ENCODE results near the gene MS4A14. TPM values are rescaled to one million over a fixed set of nuclear protein-coding genes. Genes with fewer than 3 reads are reported as not detected.

Gene MS4A14
- total and polyA plus RNA-seq, 2 of the 8 experiments (the other 6 are each of a cell fraction or from before 2014, with no cell fraction given): not detected

- Histone ChIP-seq H3K4me2 (ENCODE audit: insufficient read depth in 1 of 2, low read depth in 2 of 2, low read length in 2 of 2) (no peak overlapping the region), H3K79me1 (ENCODE audit: low read depth, low read length) (no peaks in the 10 kb centered on the region), H4K5ac (ENCODE audit: insufficient read length, low read depth, low read length) (no peak overlapping the region), H3K4me1 (replicated peaks in 1 of 4; ENCODE audit: control insufficient read depth in 3 of 4, insufficient read depth in 4 of 4, low read length in 3 of 4) (no peaks in the 10 kb centered on the region), H3K56ac (replicated peaks; ENCODE audit: insufficient read length, low read depth, low read length) (no peak overlapping the region), H2AFZ (ENCODE audit: low read length) (no peak overlapping the region), H3K9me3 (ENCODE audit: insufficient read depth in 2 of 2, low read depth in 1 of 2, low read length in 1 of 2) (no peaks in the 10 kb centered on the region), H3K14ac (ENCODE audit: insufficient read length) (no peak overlapping the region), H3K36me3 (ENCODE audit: control insufficient read depth in 2 of 4, insufficient read depth in 4 of 4, low read length in 3 of 4) (no peaks in the 10 kb centered on the region), H2BK5ac (ENCODE audit: low read depth, low read length) (no peak overlapping the region), H2BK15ac (ENCODE audit: low read length) (no peak overlapping the region), H3K9ac (replicated peaks in 1 of 4; ENCODE audit: extremely low read depth in 1 of 4, low read depth in 3 of 4, low read length in 3 of 4) (no peak overlapping the region), H4K20me1 (replicated peaks in 1 of 2; ENCODE audit: control insufficient read depth in 1 of 2, insufficient read depth in 2 of 2, low read length in 2 of 2) (no peaks in the 10 kb centered on the region), H2BK12ac (ENCODE audit: low read depth, low read length) (no peak overlapping the region), H3K4me3 (ENCODE audit: extremely low read depth in 1 of 4, insufficient read depth in 2 of 4, low read depth in 3 of 4, low read length in 4 of 4) (no peak overlapping the region), H4K8ac (ENCODE audit: extremely low read depth, insufficient read depth, low read length) (no peak overlapping the region), H3K27ac (ENCODE audit: low read depth, low read length) (no peak overlapping the region), H2BK120ac (replicated peaks; ENCODE audit: low read depth, low read length) (no peak overlapping the region), H2AK5ac (ENCODE audit: low read depth, low read length) (no peak overlapping the region), H3K23me2 (ENCODE audit: low read depth, low read length) (no peaks in the 10 kb centered on the region), H3K27me3 (replicated peaks in 1 of 4; ENCODE audit: control insufficient read depth in 3 of 4, extremely low read depth in 1 of 4, insufficient read depth in 3 of 4, low read length in 3 of 4) (no peaks in the 10 kb centered on the region), H3K4ac (replicated peaks; ENCODE audit: insufficient read length, low read depth, low read length) (no peak overlapping the region), H3K18ac (ENCODE audit: extremely low read depth, low read length) (no peak overlapping the region), H2BK20ac (ENCODE audit: low read length) (no peak overlapping the region), H3K23ac (ENCODE audit: insufficient read length) (no peak overlapping the region), H3K79me2 (ENCODE audit: control insufficient read depth in 1 of 2, insufficient read depth in 2 of 2, low read length in 2 of 2) (no peaks in the 10 kb centered on the region), H4K91ac (replicated peaks; ENCODE audit: insufficient read length, low read length) (no peak overlapping the region)
- no peak for FAIRE-seq
- POLR2A ChIA-PET (ENCODE audit: partially characterized antibody): no interaction called here
- CTCF ChIA-PET (ENCODE audit: partially characterized antibody): interaction anchor here (0.9 to 1.3 kb wide), 3 partner anchors 27 to 228 kb away, joined by 3 to 4 read pairs (median 3); no protein-coding TSS in a partner anchor
- DNase-seq (ENCODE audit: low read depth in 1 of 2, low spot score in 2 of 2): no peak
- no peak for TF ChIP-seq TEAD4 (IDR thresholded peaks at IDR 0.05; ENCODE audit: low read depth, low read length)
- TF ChIP-seq KDM1A (IDR thresholded peaks at IDR 0.05; ENCODE audit: borderline replicate concordance, low read length): no peak
- TF ChIP-seq CHD2 (IDR thresholded peaks at IDR 0.05; ENCODE audit: low read length): no peak
- TF ChIP-seq SP2 (IDR thresholded peaks at IDR 0.05; ENCODE audit: low read length): no peak
- no peak for TF ChIP-seq ATF3 (IDR thresholded peaks at IDR 0.05; ENCODE audit: insufficient read depth, low read depth, low read length)
- TF ChIP-seq RAD21 (IDR thresholded peaks at IDR 0.05 in 1 of 2, conservative IDR thresholded peaks at IDR 0.05 in 1 of 2; ENCODE audit: low read depth in 2 of 2, low read length in 2 of 2): no peak
- TF ChIP-seq HDAC2 (IDR thresholded peaks at IDR 0.05; ENCODE audit: borderline replicate concordance in 1 of 2, low read depth in 2 of 2, low read length in 2 of 2): no peak
- TF ChIP-seq FOSL1 (IDR thresholded peaks at IDR 0.05; ENCODE audit: insufficient read depth, low read depth, low read length): no peak
- no peak for TF ChIP-seq MAFK (IDR thresholded peaks at IDR 0.05; ENCODE audit: low read depth, low read length)
- no peak for TF ChIP-seq TBP (IDR thresholded peaks at IDR 0.05; ENCODE audit: low read depth, low read length)
- TF ChIP-seq MAX (IDR thresholded peaks at IDR 0.05): no peak
- no peak for TF ChIP-seq JUND (IDR thresholded peaks at IDR 0.05; ENCODE audit: low read length)
- no peak for TF ChIP-seq PHF8 (conservative IDR thresholded peaks at IDR 0.05; ENCODE audit: low read depth, low read length)
- no peak for TF ChIP-seq BCL11A (IDR thresholded peaks at IDR 0.05; ENCODE audit: low read depth in 2 of 2, low read length in 2 of 2)
- no peak for TF ChIP-seq SP4 (IDR thresholded peaks at IDR 0.05; ENCODE audit: low read length)
These were observed 5.8 kb upstream of the MS4A14 start for GRCh38 chr11:60390419-60390818.

Data from H1 (cell line).